ENCODE measurements around the gene FAM118A.
"Not testable (repeated sequence)": the region's sequence is repeated elsewhere in the genome, so short reads cannot be mapped to it uniquely, and the experiment has no call there.

FAM118A gene

GRCh38 chr22:45309422-45310227 lies at the start of gene FAM118A:
Gene FAM118A (plus strand): TSS chr22:45309934. CDS start chr22:45322380, 12,446 bp downstream.
- TF ChIP-seq CTCF (IDR thresholded peaks at IDR 0.05; ENCODE audit: control insufficient read depth, insufficient read depth, low read depth, low read length, missing control alignments) = no peak
- peak within 1 kb of the TSS; percentile 95 for H3K4me3 ChIP-seq (ENCODE audit: control insufficient read depth, low read depth, low read length)
- peak; percentile 38 for DNase-seq (ENCODE audit: low read depth)

- DNase-seq (ENCODE audit: low read depth); H3K4me3 ChIP-seq (ENCODE audit: control insufficient read depth, low read depth, low read length): not testable (repeated sequence)
These were observed 49.4 kb upstream of the FAM118A start for GRCh38 chr22:45260395-45260759.

GRCh38 chr22:45261407-45262088 lies 48.2 kb upstream of the FAM118A start:
- TF ChIP-seq CTCF (IDR thresholded peaks at IDR 0.05; ENCODE audit: control insufficient read depth, insufficient read depth, low read depth, low read length, missing control alignments) = no peak
- DNase-seq (ENCODE audit: low read depth) = no peak

GRCh38 chr22:45262195-45262930 lies 47.4 kb upstream of the FAM118A start:
- TF ChIP-seq CTCF (IDR thresholded peaks at IDR 0.05; ENCODE audit: control insufficient read depth, insufficient read depth, low read depth, low read length, missing control alignments) = no peak
- DNase-seq (ENCODE audit: low read depth) = no peak
- no peak overlapping the region for H3K4me3 ChIP-seq (ENCODE audit: control insufficient read depth, low read depth, low read length)

More at GRCh38 chr22:45261407-45262088, 48.2 kb upstream of the FAM118A start:
- H3K4me3 ChIP-seq (ENCODE audit: control insufficient read depth, low read depth, low read length) = no peak overlapping the region

GRCh38 chr22:45262931-45263462 lies 46.7 kb upstream of the FAM118A start:
- no peak for DNase-seq (ENCODE audit: low read depth)
- H3K4me3 ChIP-seq (ENCODE audit: control insufficient read depth, low read depth, low read length) = no peak overlapping the region
- no peak for TF ChIP-seq CTCF (IDR thresholded peaks at IDR 0.05; ENCODE audit: control insufficient read depth, insufficient read depth, low read depth, low read length, missing control alignments)

- H3K4me3 ChIP-seq (ENCODE audit: control insufficient read depth, low read depth, low read length) = no peak overlapping the region
- peak; percentile 90 for TF ChIP-seq CTCF (IDR thresholded peaks at IDR 0.05; ENCODE audit: control insufficient read depth, insufficient read depth, low read depth, low read length, missing control alignments)
These were observed 46.1 kb upstream of the FAM118A start for GRCh38 chr22:45263463-45264269.

More at GRCh38 chr22:45263463-45264269, 46.1 kb upstream of the FAM118A start:
- peak; percentile 61 for DNase-seq (ENCODE audit: low read depth)
